ENCODE results near the gene ABHD4.
"Not testable (repeated sequence)": the region's sequence is repeated elsewhere in the genome, so short reads cannot be mapped to it uniquely, and the experiment has no call there.

GRCh38 chr14:22635980-22636379 lies 37.9 kb downstream of the ABHD4 start:
- TF ChIP-seq CTCF (conservative IDR thresholded peaks at IDR 0.05; ENCODE audit: low read length); EZH2phosphoT487 (IDR thresholded peaks at IDR 0.05; ENCODE audit: borderline replicate concordance, low read depth, low read length): not testable (repeated sequence)
